IMR-90 (cell line): ENCODE measurements around the gene PTGDS. TPM values are rescaled to one million over a fixed set of nuclear protein-coding genes. Genes with fewer than 3 reads are reported as not detected.
A peak's percentile ranks its signal among the peaks of the same experiment; 100 is the strongest.

Source experiments
- ATAC-seq: fragments of 200-7000 bp; cut with Tn5 transposase; 2 replicates; pipeline ENCODE4 v1.9.1; 2020; ENCODE audit warnings: low read depth, mild to moderate bottlenecking, moderate library complexity
- BruUV-seq: library from RNA; stranded (reverse); fragments of 400-500 nt; replicated peaks from 2 replicates; lab custom pipeline; 2021; lab: Mats Ljungman, UMichigan
- CTCF ChIA-PET: fragments of 300-600 bp; formaldehyde crosslinking; extraction: SDS; loops from one replicate; lab custom pipeline; 2021; ENCODE audit warnings: antibody characterized with exemption; lab: Yijun Ruan, JAX
- POLR2A ChIA-PET: fragments of 300-600 bp; sonication (Branson Sonifier 250); formaldehyde crosslinking; loops from one replicate; lab custom pipeline; 2022; ENCODE audit warnings: antibody characterized with exemption; ENCODE audit not compliant: unreplicated experiment; lab: Charles Lee
- DNase-seq: peaks from one replicate; pipeline ENCODE4 v3.0.0; 2013
- H2AFZ ChIP-seq: replicated peaks from 2 replicates; pipeline ENCODE3; 2013; ENCODE audit warnings: low read length, mild to moderate bottlenecking; ENCODE audit not compliant: poor library complexity
- H2AK5ac ChIP-seq: 2 replicates; pipeline ENCODE4 v1.6.1; 2013; ENCODE audit warnings: low read depth, low read length, inconsistent platforms
- H2AK9ac ChIP-seq: replicated peaks from 2 replicates; pipeline ENCODE3; 2013; ENCODE audit warnings: mild to moderate bottlenecking, low read depth, low read length, moderate library complexity; ENCODE audit not compliant: poor library complexity
- H2BK120ac ChIP-seq: 2 replicates; pipeline ENCODE4 v1.6.1; 2013; ENCODE audit warnings: low read depth, low read length, inconsistent platforms
- H2BK15ac ChIP-seq: 3 replicates; pipeline ENCODE4 v1.6.1; 2013; ENCODE audit warnings: low read depth, low read length, inconsistent platforms
- H2BK20ac ChIP-seq: 2 replicates; pipeline ENCODE4 v1.6.1; 2013; ENCODE audit warnings: low read depth, mild to moderate bottlenecking, inconsistent platforms, low read length, moderate library complexity
- H2BK5ac ChIP-seq: 2 replicates; pipeline ENCODE4 v1.6.1; 2013; ENCODE audit warnings: mild to moderate bottlenecking, low read depth, low read length, inconsistent platforms; ENCODE audit not compliant: poor library complexity, severe bottlenecking
- H3K14ac ChIP-seq: replicated peaks from 2 replicates; pipeline ENCODE4 v1.6.1; 2013; ENCODE audit warnings: low read depth, low read length, inconsistent platforms
- H3K18ac ChIP-seq: 2 replicates; pipeline ENCODE4 v1.6.1; 2013; ENCODE audit warnings: low read depth, low read length, control low read depth
- H3K23ac ChIP-seq: 2 replicates; pipeline ENCODE4 v1.6.1; 2013; ENCODE audit warnings: low read depth, low read length, inconsistent platforms
- H3K27ac ChIP-seq: 2 replicates; pipeline ENCODE4 v1.5.1; 2013; ENCODE audit warnings: mild to moderate bottlenecking, control low read depth, low read length; ENCODE audit not compliant: insufficient read depth
- H3K27me3 ChIP-seq: 2 replicates; pipeline ENCODE4 v1.6.1; 2013; ENCODE audit warnings: low read length; ENCODE audit not compliant: control insufficient read depth, insufficient read depth
- H3K36me3 ChIP-seq: 2 replicates; pipeline ENCODE4 v1.6.1; 2013; ENCODE audit warnings: low read length, mixed read lengths; ENCODE audit not compliant: control insufficient read depth, insufficient read depth
- H3K4ac ChIP-seq: 2 replicates; pipeline ENCODE4 v1.6.1; 2013; ENCODE audit warnings: low read depth, low read length, inconsistent platforms
- H3K4me1 ChIP-seq: 2 replicates; pipeline ENCODE4 v1.6.1; 2013; ENCODE audit warnings: low read length, mixed read lengths; ENCODE audit not compliant: control insufficient read depth, insufficient read depth
- H3K4me2 ChIP-seq: 2 replicates; pipeline ENCODE4 v1.6.1; 2013; ENCODE audit warnings: low read depth, mild to moderate bottlenecking, control low read depth, low read length, moderate library complexity
- H3K4me3 ChIP-seq: 2 replicates; pipeline ENCODE4 v1.5.1; 2013; ENCODE audit warnings: low read depth, mild to moderate bottlenecking, control low read depth, low read length, moderate library complexity; ENCODE audit not compliant: insufficient read depth
- H3K56ac ChIP-seq: 2 replicates; pipeline ENCODE4 v1.6.1; 2013; ENCODE audit warnings: low read length, inconsistent platforms; ENCODE audit not compliant: insufficient read depth; ENCODE audit errors: extremely low read depth
- H3K79me1 ChIP-seq, 2 experiments: 2 replicates each; pipeline ENCODE4 v1.6.1; 2013; ENCODE audit warnings: low read length in 2 of 2, inconsistent platforms in 1 of 2, low read depth in 1 of 2
- H3K9ac ChIP-seq: 2 replicates; pipeline ENCODE4 v1.6.1; 2013; ENCODE audit warnings: low read depth, low read length, control low read depth
- H3K9me1 ChIP-seq: 2 replicates; pipeline ENCODE4 v1.6.1; 2013; ENCODE audit warnings: low read length, inconsistent platforms; ENCODE audit not compliant: insufficient read depth
- H3K9me3 ChIP-seq: 2 replicates; pipeline ENCODE4 v1.6.1; 2013; ENCODE audit warnings: low read length; ENCODE audit not compliant: control insufficient read depth, insufficient read depth
- H4K20me1 ChIP-seq: 2 replicates; pipeline ENCODE4 v1.6.1; 2013; ENCODE audit warnings: low read length, inconsistent platforms; ENCODE audit not compliant: insufficient read depth
- H4K5ac ChIP-seq: 2 replicates; pipeline ENCODE4 v1.6.1; 2013; ENCODE audit warnings: mild to moderate bottlenecking, low read depth, low read length, control low read depth
- H4K8ac ChIP-seq, 2 experiments: 2 replicates each; pipeline ENCODE4 v1.6.1; 2013; ENCODE audit warnings: low read depth in 2 of 2, low read length in 2 of 2, control low read depth in 1 of 2, inconsistent platforms in 1 of 2
- H4K91ac ChIP-seq: 2 replicates; pipeline ENCODE4 v1.6.1; 2013; ENCODE audit warnings: low read depth, low read length, inconsistent platforms; ENCODE audit not compliant: insufficient read depth
- MAZ ChIP-seq: IDR thresholded peaks from 2 replicates; pipeline ENCODE4 v1.6.1; 2012; ENCODE audit warnings: low read depth, mild to moderate bottlenecking, low read length, improper control_type of control experiment, moderate library complexity, borderline replicate concordance
- POLR2A ChIP-seq: IDR thresholded peaks from 2 replicates; pipeline ENCODE4 v1.6.1; 2012; ENCODE audit warnings: mild to moderate bottlenecking, low read depth, low read length
- WGBS, 2 experiments: methylation state at CpG; one replicate each; pipeline versions ENCODE4 v1.1.5 to v1.1.7; 2013; ENCODE audit warnings: missing lambda C conversion rate in 2 of 2; ENCODE audit not compliant: insufficient read length in 1 of 2; ENCODE audit errors: extremely low coverage in 2 of 2; 5-methylcytosine and 5-hydroxymethylcytosine counted together
- dilution Hi-C: fragments of 300-500 bp; cut with HindIII; formaldehyde crosslinking; loops from one replicate; pipeline ENCODE4 v1.14.3; 2018; ENCODE audit warnings: low sequenced_read_pairs; ENCODE audit not compliant: unreplicated experiment
- in situ Hi-C: fragments of 300-500 bp; cut with MboI; formaldehyde crosslinking; loops from 3 replicates; pipeline ENCODE4 v1.14.3; 2019; ENCODE audit warnings: low sequenced_read_pairs, inconsistent platforms, mixed read lengths
- intact Hi-C: fragments of 100-400 bp; cut with micrococcal nuclease; formaldehyde crosslinking; loops from 2 replicates; pipeline ENCODE4 v1.10.0; 2022
- polyA plus RNA-seq, 3 experiments: library from polyadenylated mRNA; depleted of rRNA; stranded (reverse); fragments of >200 nt; gene quantifications; 2 replicates each; pipeline ENCODE4 v1.2.3, GENCODE V29; 2012; ENCODE audit warnings: low replicate concordance in 1 of 3
- total RNA-seq: library from RNA; depleted of rRNA; stranded (reverse); fragments of >200 nt; gene quantifications from 2 replicates; pipeline ENCODE4 v1.2.3, GENCODE V29; 2012

Gene PTGDS
- total and polyA plus RNA-seq, 2 of the 4 experiments (the other 2 are of a cell fraction): 1.2 TPM; not detected in 1

- TF ChIP-seq MAZ: peak; percentile 11; the same call in 1 of the 2 replicates
Measured at GRCh38 chr9:137007108-137007815, 30.0 kb downstream of the PTGDS start (continued).

GRCh38 chr9:137007816-137008270 is 30.5 kb downstream of the PTGDS start:
- Histone ChIP-seq H2BK15ac (no peak overlapping the region), H3K4me1 (peaks cover 11% of the 10 kb centered on the region), H3K14ac (no peak overlapping the region), H2AFZ (peak overlapping the region; percentile 5), H2BK20ac (no peak overlapping the region), H4K20me1 (peaks cover 8% of the 10 kb centered on the region), H2BK5ac (no peak overlapping the region), H3K36me3 (peaks cover 23% of the 10 kb centered on the region), H4K91ac (no peak overlapping the region), H3K23ac (no peak overlapping the region), H3K9ac (no peak overlapping the region), H2BK120ac (no peak overlapping the region), H4K8ac (no peak overlapping the region), H3K9me1 (peaks cover 5% of the 10 kb centered on the region; the same call in 1 of the 2 replicates), H3K4me2 (no peak overlapping the region), H2AK9ac (no peak overlapping the region), H3K4me3 (no peak overlapping the region), H3K9me3 (no peaks in the 10 kb centered on the region), H3K79me1 (no peaks in the 10 kb centered on the region), H3K27me3 (no peaks in the 10 kb centered on the region), H2AK5ac (peak overlapping the region; percentile 10; the same call in 1 of the 2 replicates), H3K56ac (no peak overlapping the region), H3K4ac (no peak overlapping the region), H4K5ac (no peak overlapping the region), H3K27ac (no peak overlapping the region), H3K18ac (no peak overlapping the region)
- dilution Hi-C loops: no loop called here
- DNase-seq (no peak), ATAC-seq (no peak)
- BruUV-seq: no TSS peak
- no peak for TF ChIP-seq POLR2A
- POLR2A ChIA-PET: no interaction called here
- intact Hi-C loops: loop anchor here (2.0 kb wide), 1 partner anchor 21 kb away; the partner anchor contains the start of gene ABCA2
- CTCF ChIA-PET: interaction anchor here (0.9 kb wide), 1 partner anchor 27 kb away, joined by 3 read pairs; no protein-coding TSS in a partner anchor
- 88% methylated on average over 11 of the region's 13 CpGs; no CpG with 5 or more reads in 1 of the 2 experiments for WGBS, 2 experiments
- in situ Hi-C loops: no loop called here
